MM.1S (cell line): ENCODE data around the gene NKIRAS2.

ENCODE experiments used
- CTCF ChIP-seq: fragments of 300-600 bp; sonication (generic); IDR thresholded peaks from 2 replicates; pipeline ENCODE4 v1.5.1; 2016; ENCODE audit warnings: antibody characterized with exemption, low read length, mixed read lengths
- EZH2 ChIP-seq: fragments of 300-600 bp; sonication (generic); optimal IDR thresholded peaks from 2 replicates; pipeline ENCODE3; 2017; ENCODE audit warnings: low read depth, mild to moderate bottlenecking, antibody characterized with exemption, low read length, mixed read lengths

GRCh38 chr17:42065201-42065600 lies 45.3 kb downstream of the NKIRAS2 start:
- TF ChIP-seq CTCF: no peak
- no peak for TF ChIP-seq EZH2
